LNCAP (cell line): ENCODE results near the gene MED13.

Source experiments
- CTCF ChIP-seq: fragments of 450-650 bp; IDR thresholded peaks from 2 replicates; pipeline ENCODE4 v1.5.1; 2017; ENCODE audit warnings: mild to moderate bottlenecking

The MED13 gene

GRCh38 chr17:62105861-62106260 is 40.8 kb upstream of the MED13 start:
- TF ChIP-seq CTCF, result no peak

GRCh38 chr17:62105357-62105756 is 40.3 kb upstream of the MED13 start:
- no peak for TF ChIP-seq CTCF

GRCh38 chr17:62101515-62101914 is 36.4 kb upstream of the MED13 start:
- TF ChIP-seq CTCF, result no peak

- TF ChIP-seq CTCF, result no peak
Measured at GRCh38 chr17:62101090-62101489, 36.0 kb upstream of the MED13 start.

- no peak for TF ChIP-seq CTCF
Measured at GRCh38 chr17:62100055-62100454, 35.0 kb upstream of the MED13 start.

- TF ChIP-seq CTCF, result no peak
Measured at GRCh38 chr17:62099532-62099931, 34.5 kb upstream of the MED13 start.

GRCh38 chr17:62098623-62099231 is 33.6 kb upstream of the MED13 start:
- TF ChIP-seq CTCF, result no peak

GRCh38 chr17:62096401-62096670 is 31.3 kb upstream of the MED13 start:
- no peak for TF ChIP-seq CTCF
